Measurements from ENCODE around the gene MEGF6.
A peak's percentile ranks its signal among the peaks of the same experiment; 100 is the strongest.

The MEGF6 gene

DNA sequence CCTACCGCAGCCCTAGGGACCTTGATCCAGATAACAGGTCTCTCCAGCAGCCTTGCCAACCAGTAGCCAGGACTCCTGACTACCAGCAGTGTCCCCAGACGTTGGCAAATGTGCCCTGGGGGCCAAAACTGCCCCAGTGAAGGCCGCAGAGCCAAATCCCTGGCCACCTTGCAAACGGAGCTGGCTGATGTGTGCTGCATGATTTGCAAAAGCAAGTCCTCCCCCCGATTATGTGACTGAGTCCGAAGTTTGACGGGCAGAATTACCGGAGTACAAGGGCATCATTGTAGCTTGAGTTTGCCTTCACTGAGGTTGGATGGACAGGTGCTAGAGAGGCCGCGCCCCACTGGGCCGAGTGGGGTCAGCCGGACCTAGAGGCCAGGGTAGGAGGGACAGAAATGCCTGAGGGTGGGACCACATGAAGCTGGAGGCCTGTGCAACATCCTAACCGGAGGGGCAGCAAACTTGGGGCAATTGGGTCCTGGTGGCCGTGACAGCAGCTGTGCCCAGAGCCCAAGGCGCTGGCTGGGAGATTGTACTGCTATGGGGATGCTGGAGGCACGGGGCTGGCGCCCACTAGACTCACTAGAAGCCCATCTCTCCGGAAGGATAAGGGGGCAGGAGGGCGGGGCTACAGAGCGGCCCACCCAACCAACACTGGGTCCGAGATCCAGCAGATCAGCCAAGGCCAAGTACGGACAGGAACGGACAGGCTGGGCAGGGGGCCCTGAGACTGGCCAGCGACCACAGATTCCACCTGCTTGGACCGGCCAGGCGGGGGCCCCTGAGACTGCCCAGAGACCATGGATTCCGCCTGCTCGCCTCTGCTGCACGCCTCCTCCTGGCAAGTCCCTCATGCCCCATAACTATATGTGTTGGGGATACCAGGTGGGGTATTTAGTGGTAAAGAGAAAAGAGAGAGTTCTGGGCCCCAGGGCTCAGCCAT is 154.1 kb downstream of the MEGF6 start:
- Histone ChIP-seq H3K9me3 (ENCODE audit: control insufficient read depth, insufficient read depth, low read length) (no peaks in the 10 kb centered on the region), H3K36me3 (ENCODE audit: control insufficient read depth, insufficient read depth, low read length) (no peaks in the 10 kb centered on the region; the same call in 1 of the 2 replicates), H3K4me3 (ENCODE audit: low read length) (no peak overlapping the region), H3K4me1 (ENCODE audit: control insufficient read depth, insufficient read depth, low read length) (peaks cover 9% of the 10 kb centered on the region), H3K27ac (ENCODE audit: low read length) (no peak overlapping the region), H3K27me3 (ENCODE audit: control insufficient read depth, insufficient read depth, low read length) (no peaks in the 10 kb centered on the region)
- WGBS (ENCODE audit: insufficient coverage, insufficient read length) = no CpG with 5 or more reads among the region's 29 CpGs
- DNase-seq (ENCODE audit: low read depth, low spot score) = no peak

DNA sequence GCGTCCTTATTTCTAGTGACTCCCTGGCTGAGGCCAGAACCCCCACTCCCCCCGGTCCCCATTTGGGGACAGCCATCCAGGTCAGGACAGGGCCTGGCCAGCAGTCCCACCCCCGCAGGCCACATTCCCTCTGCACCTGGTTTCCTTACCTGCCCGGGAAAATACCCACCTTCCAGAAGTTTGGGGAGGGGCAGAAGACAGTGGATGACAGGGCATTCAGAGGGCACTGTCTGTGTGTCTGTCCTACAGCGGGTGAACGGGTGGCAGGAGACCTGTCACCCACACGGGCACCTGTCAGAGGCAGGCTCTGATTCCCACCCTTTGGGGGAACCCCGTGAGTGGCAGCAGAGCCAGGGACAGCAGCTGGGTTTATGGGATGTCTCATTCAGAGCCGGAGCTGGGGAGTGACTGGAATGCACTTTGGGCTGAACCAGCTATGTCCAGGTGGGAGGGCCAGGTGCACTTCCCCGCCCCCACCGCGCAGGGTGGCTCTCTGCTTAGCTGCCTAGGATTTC is 154.8 kb downstream of the MEGF6 start:
- Histone ChIP-seq H3K27ac (ENCODE audit: low read length) (no peak overlapping the region), H3K9me3 (ENCODE audit: control insufficient read depth, insufficient read depth, low read length) (no peaks in the 10 kb centered on the region), H3K27me3 (ENCODE audit: control insufficient read depth, insufficient read depth, low read length) (no peaks in the 10 kb centered on the region), H3K4me1 (ENCODE audit: control insufficient read depth, insufficient read depth, low read length) (peaks cover 9% of the 10 kb centered on the region), H3K36me3 (ENCODE audit: control insufficient read depth, insufficient read depth, low read length) (no peaks in the 10 kb centered on the region; the same call in 1 of the 2 replicates), H3K4me3 (ENCODE audit: low read length) (no peak overlapping the region)
- no CpG with 5 or more reads among the region's 12 CpGs for WGBS (ENCODE audit: insufficient coverage, insufficient read length)
- DNase-seq (ENCODE audit: low read depth, low spot score) = no peak

DNA sequence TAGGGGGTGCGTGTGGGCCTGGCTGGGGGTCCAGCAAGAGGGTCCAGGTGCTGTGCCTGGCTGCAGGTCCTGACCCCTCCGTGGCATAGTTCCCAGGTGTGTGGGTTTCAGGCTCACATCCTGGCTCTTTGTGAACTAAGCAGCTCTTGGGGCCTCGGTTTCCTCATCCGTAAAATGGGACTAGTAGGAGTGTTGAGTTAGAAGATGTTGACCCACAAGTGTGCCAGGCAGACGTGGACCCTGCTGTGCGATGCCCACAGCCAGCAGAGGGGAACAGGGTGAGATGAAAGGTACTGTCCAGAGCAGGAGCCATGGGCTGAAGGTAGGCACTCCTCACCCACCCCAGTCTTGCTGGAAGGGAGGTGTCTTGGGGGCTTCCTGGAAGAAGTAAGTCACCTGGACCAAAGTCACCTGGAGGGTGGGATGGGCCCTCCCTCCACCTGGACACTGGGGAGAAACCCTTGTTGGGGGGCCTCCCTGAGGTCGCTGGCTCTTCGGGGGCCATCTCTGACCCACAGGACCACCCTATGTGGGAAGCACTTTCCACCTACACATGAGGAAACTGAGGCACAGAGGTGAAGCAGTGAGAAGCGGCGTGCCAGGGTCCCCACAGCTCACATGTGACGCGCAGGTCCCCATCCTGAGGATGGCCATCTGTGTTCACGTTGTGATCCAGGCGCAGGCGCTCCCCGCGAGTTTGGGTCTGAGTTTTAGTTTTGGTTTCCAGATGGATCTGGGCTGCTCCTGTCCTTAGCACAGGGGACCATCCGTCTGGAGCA is 155.4 kb downstream of the MEGF6 start:
- no peak overlapping the region; the same call in 1 of the 2 replicates for H3K4me3 ChIP-seq (ENCODE audit: low read length)
- no peak for DNase-seq (ENCODE audit: low read depth, low spot score)
- no peaks in the 10 kb centered on the region for H3K36me3 ChIP-seq (ENCODE audit: control insufficient read depth, insufficient read depth, low read length)
- H3K27me3 ChIP-seq (ENCODE audit: control insufficient read depth, insufficient read depth, low read length) = no peaks in the 10 kb centered on the region
- H3K4me1 ChIP-seq (ENCODE audit: control insufficient read depth, insufficient read depth, low read length) = peaks cover 9% of the 10 kb centered on the region
- no peaks in the 10 kb centered on the region for H3K9me3 ChIP-seq (ENCODE audit: control insufficient read depth, insufficient read depth, low read length)
- no peak overlapping the region for H3K27ac ChIP-seq (ENCODE audit: low read length)
- WGBS (ENCODE audit: insufficient coverage, insufficient read length) = no CpG with 5 or more reads among the region's 18 CpGs

DNA sequence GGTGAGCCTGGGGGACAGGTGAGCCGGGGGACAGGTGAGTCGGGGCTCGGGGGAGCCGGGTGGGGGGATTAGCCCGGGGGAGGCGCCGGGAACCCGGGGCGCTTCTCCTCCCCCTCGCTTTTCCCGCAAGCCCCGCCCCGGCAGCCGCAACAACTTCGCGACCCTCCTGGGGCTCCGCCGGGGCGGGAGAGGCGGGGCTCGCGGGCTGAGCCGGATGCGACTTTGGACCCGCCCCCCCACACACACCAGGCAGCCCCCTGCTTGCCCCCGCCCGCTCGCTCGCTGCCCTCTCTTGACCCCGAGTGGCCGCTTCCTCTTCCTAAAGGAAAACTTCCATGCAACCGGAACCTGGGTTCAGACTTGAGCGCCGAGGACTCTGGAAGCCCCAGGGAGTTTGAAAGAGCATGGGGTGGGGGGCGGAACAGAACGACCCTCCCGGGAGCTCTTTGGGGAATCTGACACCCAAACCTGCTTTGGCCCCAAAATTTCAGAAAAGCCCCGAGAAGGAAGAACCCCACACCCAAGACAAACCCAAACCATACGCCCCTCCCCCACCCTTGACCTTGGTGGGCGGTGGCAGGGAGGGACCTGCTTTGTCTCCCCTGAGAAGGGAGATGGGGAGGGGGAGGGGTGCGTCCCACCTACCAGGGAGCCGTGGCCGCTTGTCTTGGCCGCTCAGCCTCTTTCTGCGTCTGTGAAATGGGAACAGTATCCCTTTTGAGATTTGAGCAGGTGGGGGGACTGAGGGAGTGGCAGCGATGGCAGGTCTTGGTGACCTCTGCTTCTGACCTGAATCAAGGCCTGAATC is 156.3 kb downstream of the MEGF6 start:
- peaks cover 9% of the 10 kb centered on the region for H3K4me1 ChIP-seq (ENCODE audit: control insufficient read depth, insufficient read depth, low read length)
- no peak overlapping the region for H3K27ac ChIP-seq (ENCODE audit: low read length)
- DNase-seq (ENCODE audit: low read depth, low spot score) = no peak
- H3K4me3 ChIP-seq (ENCODE audit: low read length) = peak overlapping the region; percentile 62; the same call in 1 of the 2 replicates
- no peaks in the 10 kb centered on the region for H3K27me3 ChIP-seq (ENCODE audit: control insufficient read depth, insufficient read depth, low read length)
- no peaks in the 10 kb centered on the region for H3K36me3 ChIP-seq (ENCODE audit: control insufficient read depth, insufficient read depth, low read length)
- H3K9me3 ChIP-seq (ENCODE audit: control insufficient read depth, insufficient read depth, low read length) = no peaks in the 10 kb centered on the region
- WGBS (ENCODE audit: insufficient coverage, insufficient read length) = no CpG with 5 or more reads among the region's 46 CpGs

DNA sequence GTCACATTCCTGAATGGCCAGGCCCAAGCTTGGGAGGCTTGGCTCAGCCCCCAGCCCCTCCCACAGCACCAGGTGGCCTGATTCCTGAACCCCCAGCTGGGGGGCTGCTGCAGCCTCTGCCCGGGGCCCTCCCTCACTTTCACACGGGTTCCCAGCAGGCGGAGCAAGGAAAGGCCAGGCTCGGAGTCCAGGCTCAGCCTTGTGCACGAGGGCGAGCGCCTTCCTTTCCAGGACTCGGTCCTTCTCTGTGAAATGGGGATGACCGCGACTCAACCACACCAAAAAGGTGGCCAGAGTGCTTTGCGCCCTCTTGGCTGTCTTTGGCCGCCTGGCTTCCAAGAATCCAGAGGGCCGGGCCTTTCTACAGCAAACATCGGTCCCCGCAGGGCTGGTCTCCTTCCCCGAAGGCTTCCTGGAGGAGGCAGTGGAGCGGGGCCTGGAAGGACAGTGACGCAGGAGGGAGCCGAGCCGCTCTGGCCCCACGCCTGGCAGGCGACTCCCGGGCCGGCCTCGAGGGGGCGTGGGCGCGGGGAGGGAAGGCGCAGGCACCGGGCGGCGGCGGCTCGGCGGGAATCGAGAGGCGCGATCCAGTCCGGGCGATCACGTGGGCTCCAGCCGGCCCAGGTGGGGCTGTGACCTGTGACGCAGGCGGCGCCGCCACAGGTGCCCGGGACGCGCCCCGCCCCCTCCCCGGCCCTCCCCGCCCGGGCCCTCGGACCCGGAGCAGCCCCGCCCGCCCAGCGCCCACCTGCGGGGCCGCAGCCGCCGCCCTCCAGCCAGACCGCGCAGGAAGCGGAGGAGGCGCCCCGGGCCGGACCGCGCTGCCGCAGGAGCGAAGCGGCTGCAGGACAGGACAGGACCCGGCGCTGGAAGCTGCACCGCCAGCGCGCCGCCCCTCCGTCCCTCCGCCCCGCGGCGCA is 157.2 kb downstream of the MEGF6 start, which contains the start of gene ARHGEF16:
Gene ARHGEF16 (plus strand): TSS at position 775 of the 920 bp plus-strand sequence. CDS start 8,420 bp downstream, outside the sequence.
- no CpG with 5 or more reads among the region's 84 CpGs for WGBS (ENCODE audit: insufficient coverage, insufficient read length)
- Histone ChIP-seq H3K27me3 (ENCODE audit: control insufficient read depth, insufficient read depth, low read length) (no peaks in the 10 kb centered on the region), H3K36me3 (ENCODE audit: control insufficient read depth, insufficient read depth, low read length) (no peaks in the 10 kb centered on the region), H3K4me1 (ENCODE audit: control insufficient read depth, insufficient read depth, low read length) (peaks cover 9% of the 10 kb centered on the region), H3K27ac (ENCODE audit: low read length) (no peak within 1 kb of the TSS), H3K4me3 (ENCODE audit: low read length) (peak within 1 kb of the TSS; percentile 62; the same call in 1 of the 2 replicates), H3K9me3 (ENCODE audit: control insufficient read depth, insufficient read depth, low read length) (no peaks in the 10 kb centered on the region)
- no peak for DNase-seq (ENCODE audit: low read depth, low spot score)

DNA sequence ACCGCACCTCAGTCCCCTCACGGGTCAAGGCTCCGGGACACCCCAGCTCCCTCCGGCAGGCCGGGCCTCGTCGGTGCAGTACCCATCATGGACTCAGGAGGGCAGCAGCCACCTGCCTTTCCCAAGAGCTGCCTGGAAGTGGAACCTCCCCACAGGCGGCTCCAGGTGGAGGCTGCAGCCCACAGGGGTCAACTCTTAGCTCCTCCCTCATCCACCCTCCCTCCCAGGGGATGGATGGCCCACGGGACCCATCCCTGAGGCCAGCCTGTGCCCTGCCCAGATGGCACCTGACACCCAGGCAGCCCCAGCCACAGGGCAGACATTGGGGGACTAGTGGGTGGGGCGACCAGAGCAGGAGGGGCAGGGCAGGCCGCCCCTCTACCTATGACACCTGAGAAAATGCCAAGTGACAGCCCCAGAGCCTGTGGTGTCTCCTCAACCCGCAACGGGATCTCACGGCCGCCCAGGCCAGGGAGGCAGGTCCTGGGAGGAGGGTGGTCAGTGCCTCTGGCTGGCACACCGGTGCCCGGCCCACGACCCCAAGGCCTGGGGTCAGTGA is 158.0 kb downstream of the MEGF6 start:
- peaks cover 9% of the 10 kb centered on the region for H3K4me1 ChIP-seq (ENCODE audit: control insufficient read depth, insufficient read depth, low read length)
- H3K4me3 ChIP-seq (ENCODE audit: low read length) = no peak overlapping the region
- no peak overlapping the region for H3K27ac ChIP-seq (ENCODE audit: low read length)
- WGBS (ENCODE audit: insufficient coverage, insufficient read length) = no CpG with 5 or more reads among the region's 18 CpGs
- H3K9me3 ChIP-seq (ENCODE audit: control insufficient read depth, insufficient read depth, low read length) = no peaks in the 10 kb centered on the region
- no peaks in the 10 kb centered on the region for H3K27me3 ChIP-seq (ENCODE audit: control insufficient read depth, insufficient read depth, low read length)
- H3K36me3 ChIP-seq (ENCODE audit: control insufficient read depth, insufficient read depth, low read length) = no peaks in the 10 kb centered on the region
- DNase-seq (ENCODE audit: low read depth, low spot score) = peak; percentile 77

DNA sequence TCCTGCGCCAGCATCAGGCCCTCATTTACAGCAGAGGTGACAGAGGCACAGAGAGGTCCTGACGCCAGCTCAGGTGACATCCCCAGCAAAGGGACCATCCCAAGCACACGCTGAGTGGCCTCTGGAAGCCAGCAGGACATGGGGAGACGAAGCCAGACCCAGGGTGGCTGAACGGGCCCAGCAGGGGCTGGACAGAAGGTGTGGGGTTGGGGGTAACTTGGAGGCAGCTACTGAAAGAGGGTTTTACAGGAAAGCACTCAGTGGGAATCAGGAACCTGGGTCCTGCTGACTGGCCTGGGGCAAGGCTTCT is 158.5 kb downstream of the MEGF6 start:
- H3K9me3 ChIP-seq (ENCODE audit: control insufficient read depth, insufficient read depth, low read length) = no peaks in the 10 kb centered on the region
- no peaks in the 10 kb centered on the region for H3K27me3 ChIP-seq (ENCODE audit: control insufficient read depth, insufficient read depth, low read length)
- no peaks in the 10 kb centered on the region for H3K36me3 ChIP-seq (ENCODE audit: control insufficient read depth, insufficient read depth, low read length)
- H3K4me1 ChIP-seq (ENCODE audit: control insufficient read depth, insufficient read depth, low read length) = peaks cover 9% of the 10 kb centered on the region
- WGBS (ENCODE audit: insufficient coverage, insufficient read length) = no CpG with 5 or more reads among the region's 5 CpGs
- DNase-seq (ENCODE audit: low read depth, low spot score) = no peak
- H3K27ac ChIP-seq (ENCODE audit: low read length) = no peak overlapping the region
- no peak overlapping the region for H3K4me3 ChIP-seq (ENCODE audit: low read length)

DNA sequence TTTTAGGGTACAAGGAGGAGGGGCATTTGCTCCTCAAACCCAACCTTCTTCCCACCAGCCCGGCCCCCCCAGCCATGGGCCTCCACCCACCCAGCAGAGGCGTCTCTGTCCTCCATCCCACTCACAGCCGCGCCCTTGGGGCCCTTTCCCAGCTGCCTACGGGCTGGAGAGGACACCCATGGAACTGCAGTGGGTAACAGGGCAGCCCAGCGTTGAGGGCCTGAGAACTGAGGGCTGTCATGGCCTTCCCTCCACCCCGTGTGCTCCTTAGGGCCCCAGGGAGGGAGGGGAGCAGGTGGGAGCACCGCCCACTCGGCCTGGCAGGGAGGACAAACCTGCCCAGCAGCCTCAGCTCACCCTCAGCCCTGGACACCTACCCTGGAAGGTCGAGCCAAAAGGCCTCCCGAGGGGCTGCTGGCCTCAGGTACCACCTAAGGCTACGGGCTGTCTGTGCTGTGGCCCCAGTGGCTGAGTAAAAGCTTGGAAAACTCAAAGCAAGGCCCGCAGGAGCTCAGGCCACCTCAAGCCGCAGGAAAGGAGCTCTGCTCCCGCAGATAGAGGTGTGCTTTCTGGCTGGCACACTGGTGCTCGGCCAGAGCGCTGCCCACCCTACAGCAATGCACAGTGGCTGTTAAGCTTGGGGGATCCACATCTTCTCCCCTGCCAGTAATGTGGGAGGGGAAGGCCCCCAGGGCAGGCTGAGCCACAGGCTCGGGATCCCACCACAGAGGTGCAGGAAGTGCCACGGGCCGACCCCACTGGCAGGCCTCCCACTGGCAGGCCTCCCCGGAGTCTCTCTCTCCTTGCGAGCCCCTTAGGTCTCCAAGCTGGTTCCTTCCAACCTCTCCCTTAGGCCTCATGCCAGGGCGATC is 159.1 kb downstream of the MEGF6 start:
- Histone ChIP-seq H3K4me1 (ENCODE audit: control insufficient read depth, insufficient read depth, low read length) (peaks cover 9% of the 10 kb centered on the region), H3K27me3 (ENCODE audit: control insufficient read depth, insufficient read depth, low read length) (no peaks in the 10 kb centered on the region), H3K4me3 (ENCODE audit: low read length) (no peak overlapping the region), H3K9me3 (ENCODE audit: control insufficient read depth, insufficient read depth, low read length) (no peaks in the 10 kb centered on the region), H3K36me3 (ENCODE audit: control insufficient read depth, insufficient read depth, low read length) (no peaks in the 10 kb centered on the region), H3K27ac (ENCODE audit: low read length) (no peak overlapping the region)
- WGBS (ENCODE audit: insufficient coverage, insufficient read length) = no CpG with 5 or more reads among the region's 23 CpGs
- no peak for DNase-seq (ENCODE audit: low read depth, low spot score)
